GM23338 (cell line): Measurements from ENCODE around the gene ST6GALNAC1. TPM values are rescaled to one million over a fixed set of nuclear protein-coding genes. Genes with fewer than 3 reads are reported as not detected.
A peak's percentile ranks its signal among the peaks of the same experiment; 100 is the strongest.

Experiments used
- ATAC-seq: fragments of 200-7000 bp; cut with Tn5 transposase; 3 replicates; pipeline ENCODE4 v1.9.1; 2020
- DNase-seq: peaks from one replicate; pipeline ENCODE4 v3.0.0-alpha.2; 2015; ENCODE audit warnings: low spot score
- H2AFZ ChIP-seq: fragments of 200-600 bp; sonication (generic); 2 replicates; pipeline ENCODE4 v1.8.0; 2016; ENCODE audit warnings: antibody characterized with exemption, mild to moderate bottlenecking, moderate library complexity
- H3F3A ChIP-seq: fragments of 200-600 bp; sonication (generic); replicated peaks from 2 replicates; pipeline ENCODE4 v1.8.0; 2017; ENCODE audit warnings: antibody characterized with exemption, mixed run types, low read depth
- H3K27ac ChIP-seq: fragments of 200-600 bp; sonication (generic); 2 replicates; pipeline ENCODE4 v1.6.1; 2016; ENCODE audit warnings: low read depth
- H3K27me3 ChIP-seq: fragments of 200-600 bp; sonication (generic); 2 replicates; pipeline ENCODE4 v1.8.0; 2016; ENCODE audit warnings: mild to moderate bottlenecking, mixed run types, moderate library complexity; ENCODE audit not compliant: insufficient read depth
- H3K36me3 ChIP-seq: fragments of 200-600 bp; sonication (generic); 2 replicates; pipeline ENCODE4 v1.8.0; 2016; ENCODE audit warnings: mild to moderate bottlenecking; ENCODE audit not compliant: insufficient read depth
- H3K4me1 ChIP-seq: fragments of 200-600 bp; sonication (generic); 2 replicates; pipeline ENCODE4 v1.8.0; 2016; ENCODE audit warnings: mild to moderate bottlenecking, moderate library complexity; ENCODE audit not compliant: insufficient read depth
- H3K4me2 ChIP-seq: fragments of 200-600 bp; sonication (generic); 2 replicates; pipeline ENCODE4 v1.7.1; 2017; ENCODE audit warnings: mixed run types
- H3K4me3 ChIP-seq: fragments of 200-600 bp; sonication (generic); 2 replicates; pipeline ENCODE4 v1.6.1; 2016; ENCODE audit warnings: mixed run types
- H3K79me2 ChIP-seq: fragments of 200-600 bp; sonication (generic); replicated peaks from 2 replicates; pipeline ENCODE4 v1.8.0; 2017; ENCODE audit warnings: mild to moderate bottlenecking; ENCODE audit not compliant: insufficient read depth
- H3K9me2 ChIP-seq: fragments of 200-600 bp; sonication (generic); 2 replicates; pipeline ENCODE4 v1.8.0; 2017; ENCODE audit not compliant: insufficient read depth
- H4K20me1 ChIP-seq: fragments of 200-600 bp; sonication (generic); replicated peaks from 2 replicates; pipeline ENCODE4 v1.8.0; 2017; ENCODE audit warnings: mild to moderate bottlenecking; ENCODE audit not compliant: insufficient read depth
- H3K27ac Mint-ChIP-seq: 2 replicates; pipeline ENCODE4 v1.8.0; 2020; ENCODE audit warnings: inconsistent platforms, mild to moderate bottlenecking, moderate library complexity, mixed read lengths
- H3K27me3 Mint-ChIP-seq: 3 replicates; pipeline ENCODE4 v1.8.0; 2022; ENCODE audit warnings: low read depth, mild to moderate bottlenecking, moderate library complexity, mixed read lengths, inconsistent platforms; ENCODE audit not compliant: insufficient read depth, poor library complexity
- H3K36me3 Mint-ChIP-seq: 3 replicates; pipeline ENCODE4 v1.8.0; 2021; ENCODE audit warnings: low read depth, mild to moderate bottlenecking, inconsistent platforms, moderate library complexity, mixed read lengths
- H3K4me1 Mint-ChIP-seq: 3 replicates; pipeline ENCODE4 v1.8.0; 2020; ENCODE audit warnings: mild to moderate bottlenecking, inconsistent platforms, mixed read lengths
- H3K4me3 Mint-ChIP-seq: 3 replicates; pipeline ENCODE4 v1.8.0; 2021; ENCODE audit warnings: moderate library complexity, mild to moderate bottlenecking, inconsistent platforms, mixed read lengths
- H3K9me3 Mint-ChIP-seq: 3 replicates; pipeline ENCODE4 v1.8.0; 2020; ENCODE audit warnings: moderate library complexity, mild to moderate bottlenecking, inconsistent platforms, mixed read lengths
- EZH2phosphoT487 ChIP-seq: fragments of 200-600 bp; sonication (generic); IDR thresholded peaks from one replicate; pipeline ENCODE4 v1.8.1; 2018; ENCODE audit warnings: antibody characterized with exemption; ENCODE audit not compliant: unreplicated experiment
- JUNB ChIP-seq: IDR thresholded peaks from one replicate; pipeline ENCODE4 v1.6.1; 2016; ENCODE audit warnings: antibody characterized with exemption; ENCODE audit not compliant: unreplicated experiment
- NANOG ChIP-seq: IDR thresholded peaks from 2 replicates; pipeline ENCODE4 v1.6.1; 2016; ENCODE audit warnings: antibody characterized with exemption, borderline replicate concordance
- STAT1 ChIP-seq: IDR thresholded peaks from one replicate; pipeline ENCODE4 v1.6.1; 2016; ENCODE audit warnings: antibody characterized with exemption; ENCODE audit not compliant: unreplicated experiment
- polyA plus RNA-seq: library from polyadenylated mRNA; unstranded; fragments of >200 nt; fragmentation: Nextera tagmentation; extraction: Ambion mirVana; gene quantifications from 2 replicates; pipeline ENCODE4 v1.2.1, GENCODE V29; 2016
- total RNA-seq: library from RNA; depleted of rRNA; stranded (reverse); fragments of >200 nt; shearing (Covaris generic); gene quantifications from 2 replicates; pipeline ENCODE4 v1.2.3, GENCODE V29; 2014
- TF ChIP-seq, protein P1 (sequence below): fragments of 250-450 bp; sonication (Bioruptor Pico); IDR thresholded peaks from 2 replicates; pipeline ENCODE4 v1.5.0; 2020; ENCODE audit warnings: mild to moderate bottlenecking, moderate library complexity
- TF ChIP-seq, protein P2 (sequence below): IDR thresholded peaks from 2 replicates; pipeline ENCODE4 v1.6.1; 2016; ENCODE audit warnings: antibody characterized with exemption
- TF ChIP-seq, protein P3 (sequence below): IDR thresholded peaks from one replicate; pipeline ENCODE4 v1.6.1; 2018; ENCODE audit warnings: antibody characterized with exemption; ENCODE audit not compliant: unreplicated experiment

Gene ST6GALNAC1
- total and polyA plus RNA-seq, 2 experiments from 2014 or later: not detected

DNA sequence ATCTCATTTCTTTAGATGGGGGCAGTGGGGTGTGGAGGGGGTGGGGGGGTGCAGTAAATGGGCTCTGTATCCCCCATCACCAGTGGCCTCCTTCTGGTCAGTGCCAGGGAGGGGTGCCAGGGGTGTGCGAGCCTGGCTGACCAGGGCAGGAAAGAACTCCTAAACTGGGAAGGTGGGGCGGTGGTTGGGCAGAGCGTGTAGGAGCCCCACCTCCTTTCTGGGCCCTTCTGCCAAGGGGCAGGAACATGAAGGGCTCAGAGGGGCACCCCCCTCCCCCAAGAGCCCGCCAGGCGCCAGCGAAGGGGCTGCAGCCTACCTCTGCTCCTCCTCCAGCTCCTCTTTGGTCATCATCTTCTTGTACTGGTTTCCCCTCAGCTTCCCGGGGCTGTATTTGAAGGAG, 41.2 kb upstream of the ST6GALNAC1 start (continued):
- TF ChIP-seq, protein P1, sequence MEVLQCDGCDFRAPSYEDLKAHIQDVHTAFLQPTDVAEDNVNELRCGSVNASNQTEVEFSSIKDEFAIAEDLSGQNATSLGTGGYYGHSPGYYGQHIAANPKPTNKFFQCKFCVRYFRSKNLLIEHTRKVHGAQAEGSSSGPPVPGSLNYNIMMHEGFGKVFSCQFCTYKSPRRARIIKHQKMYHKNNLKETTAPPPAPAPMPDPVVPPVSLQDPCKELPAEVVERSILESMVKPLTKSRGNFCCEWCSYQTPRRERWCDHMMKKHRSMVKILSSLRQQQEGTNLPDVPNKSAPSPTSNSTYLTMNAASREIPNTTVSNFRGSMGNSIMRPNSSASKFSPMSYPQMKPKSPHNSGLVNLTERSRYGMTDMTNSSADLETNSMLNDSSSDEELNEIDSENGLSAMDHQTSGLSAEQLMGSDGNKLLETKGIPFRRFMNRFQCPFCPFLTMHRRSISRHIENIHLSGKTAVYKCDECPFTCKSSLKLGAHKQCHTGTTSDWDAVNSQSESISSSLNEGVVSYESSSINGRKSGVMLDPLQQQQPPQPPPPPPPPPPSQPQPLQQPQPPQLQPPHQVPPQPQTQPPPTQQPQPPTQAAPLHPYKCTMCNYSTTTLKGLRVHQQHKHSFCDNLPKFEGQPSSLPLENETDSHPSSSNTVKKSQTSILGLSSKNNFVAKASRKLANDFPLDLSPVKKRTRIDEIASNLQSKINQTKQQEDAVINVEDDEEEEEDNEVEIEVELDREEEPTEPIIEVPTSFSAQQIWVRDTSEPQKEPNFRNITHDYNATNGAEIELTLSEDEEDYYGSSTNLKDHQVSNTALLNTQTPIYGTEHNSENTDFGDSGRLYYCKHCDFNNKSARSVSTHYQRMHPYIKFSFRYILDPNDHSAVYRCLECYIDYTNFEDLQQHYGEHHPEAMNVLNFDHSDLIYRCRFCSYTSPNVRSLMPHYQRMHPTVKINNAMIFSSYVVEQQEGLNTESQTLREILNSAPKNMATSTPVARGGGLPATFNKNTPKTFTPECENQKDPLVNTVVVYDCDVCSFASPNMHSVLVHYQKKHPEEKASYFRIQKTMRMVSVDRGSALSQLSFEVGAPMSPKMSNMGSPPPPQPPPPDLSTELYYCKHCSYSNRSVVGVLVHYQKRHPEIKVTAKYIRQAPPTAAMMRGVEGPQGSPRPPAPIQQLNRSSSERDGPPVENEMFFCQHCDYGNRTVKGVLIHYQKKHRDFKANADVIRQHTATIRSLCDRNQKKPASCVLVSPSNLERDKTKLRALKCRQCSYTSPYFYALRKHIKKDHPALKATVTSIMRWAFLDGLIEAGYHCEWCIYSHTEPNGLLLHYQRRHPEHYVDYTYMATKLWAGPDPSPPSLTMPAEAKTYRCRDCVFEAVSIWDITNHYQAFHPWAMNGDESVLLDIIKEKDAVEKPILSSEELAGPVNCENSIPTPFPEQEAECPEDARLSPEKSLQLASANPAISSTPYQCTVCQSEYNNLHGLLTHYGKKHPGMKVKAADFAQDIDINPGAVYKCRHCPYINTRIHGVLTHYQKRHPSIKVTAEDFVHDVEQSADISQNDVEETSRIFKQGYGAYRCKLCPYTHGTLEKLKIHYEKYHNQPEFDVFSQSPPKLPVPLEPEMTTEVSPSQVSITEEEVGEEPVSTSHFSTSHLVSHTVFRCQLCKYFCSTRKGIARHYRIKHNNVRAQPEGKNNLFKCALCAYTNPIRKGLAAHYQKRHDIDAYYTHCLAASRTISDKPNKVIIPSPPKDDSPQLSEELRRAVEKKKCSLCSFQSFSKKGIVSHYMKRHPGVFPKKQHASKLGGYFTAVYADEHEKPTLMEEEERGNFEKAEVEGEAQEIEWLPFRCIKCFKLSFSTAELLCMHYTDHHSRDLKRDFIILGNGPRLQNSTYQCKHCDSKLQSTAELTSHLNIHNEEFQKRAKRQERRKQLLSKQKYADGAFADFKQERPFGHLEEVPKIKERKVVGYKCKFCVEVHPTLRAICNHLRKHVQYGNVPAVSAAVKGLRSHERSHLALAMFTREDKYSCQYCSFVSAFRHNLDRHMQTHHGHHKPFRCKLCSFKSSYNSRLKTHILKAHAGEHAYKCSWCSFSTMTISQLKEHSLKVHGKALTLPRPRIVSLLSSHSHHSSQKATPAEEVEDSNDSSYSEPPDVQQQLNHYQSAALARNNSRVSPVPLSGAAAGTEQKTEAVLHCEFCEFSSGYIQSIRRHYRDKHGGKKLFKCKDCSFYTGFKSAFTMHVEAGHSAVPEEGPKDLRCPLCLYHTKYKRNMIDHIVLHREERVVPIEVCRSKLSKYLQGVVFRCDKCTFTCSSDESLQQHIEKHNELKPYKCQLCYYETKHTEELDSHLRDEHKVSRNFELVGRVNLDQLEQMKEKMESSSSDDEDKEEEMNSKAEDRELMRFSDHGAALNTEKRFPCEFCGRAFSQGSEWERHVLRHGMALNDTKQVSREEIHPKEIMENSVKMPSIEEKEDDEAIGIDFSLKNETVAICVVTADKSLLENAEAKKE (CRISPR knock-in tag): no peak
- TF ChIP-seq, protein P2, sequence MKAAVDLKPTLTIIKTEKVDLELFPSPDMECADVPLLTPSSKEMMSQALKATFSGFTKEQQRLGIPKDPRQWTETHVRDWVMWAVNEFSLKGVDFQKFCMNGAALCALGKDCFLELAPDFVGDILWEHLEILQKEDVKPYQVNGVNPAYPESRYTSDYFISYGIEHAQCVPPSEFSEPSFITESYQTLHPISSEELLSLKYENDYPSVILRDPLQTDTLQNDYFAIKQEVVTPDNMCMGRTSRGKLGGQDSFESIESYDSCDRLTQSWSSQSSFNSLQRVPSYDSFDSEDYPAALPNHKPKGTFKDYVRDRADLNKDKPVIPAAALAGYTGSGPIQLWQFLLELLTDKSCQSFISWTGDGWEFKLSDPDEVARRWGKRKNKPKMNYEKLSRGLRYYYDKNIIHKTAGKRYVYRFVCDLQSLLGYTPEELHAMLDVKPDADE: no peak
- no peak for TF ChIP-seq JUNB

DNA sequence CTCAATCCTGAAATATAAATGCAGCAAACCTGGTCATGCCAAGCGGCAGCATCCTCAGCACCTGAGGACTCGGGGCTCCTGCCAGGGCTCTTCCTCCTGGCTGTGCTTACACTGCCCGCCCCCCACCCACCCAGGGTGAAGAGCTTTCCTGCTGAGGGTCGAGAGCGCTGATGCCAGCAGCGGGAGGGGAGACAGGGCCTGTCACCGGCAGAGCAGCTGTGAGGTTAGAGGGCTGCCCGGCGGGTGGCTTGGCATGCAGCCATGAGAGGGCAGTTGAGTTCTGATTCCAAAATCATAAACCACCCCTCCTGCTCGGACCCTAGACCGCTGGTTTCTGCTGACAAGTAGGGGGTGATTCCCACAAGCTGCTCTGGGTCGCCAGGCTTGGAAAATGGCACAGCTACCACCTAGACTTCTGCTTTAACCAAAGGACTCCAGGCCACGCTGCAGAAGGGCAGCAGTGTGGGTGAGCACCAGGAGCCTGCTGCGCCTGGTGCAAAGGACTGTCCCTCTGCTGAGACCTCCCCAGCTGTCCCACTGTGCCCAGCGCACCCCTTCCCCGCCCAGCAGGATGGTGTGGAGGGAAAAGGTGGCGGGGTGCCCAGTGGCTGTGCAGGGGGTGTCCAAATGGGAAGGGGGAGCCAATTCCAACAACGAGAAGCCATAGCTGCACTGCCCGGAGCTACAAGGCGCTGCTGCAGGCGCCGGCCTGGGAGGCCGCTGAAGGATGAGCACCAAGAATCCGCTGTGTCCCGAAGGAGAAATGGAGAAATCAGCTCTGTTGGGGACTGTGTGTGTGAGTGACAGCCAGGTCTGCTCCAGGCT, 40.6 kb upstream of the ST6GALNAC1 start:
- Histone ChIP-seq H3K4me3 (no peak overlapping the region), H3K36me3 (no peaks in the 10 kb centered on the region), H3F3A (no peaks in the 10 kb centered on the region), H3K27me3 (no peaks in the 10 kb centered on the region), H3K79me2 (no peaks in the 10 kb centered on the region), H3K9me2 (no peaks in the 10 kb centered on the region), H3K4me2 (peak overlapping the region; percentile 3; the same call in 1 of the 2 replicates), H3K27ac (no peak overlapping the region), H4K20me1 (no peaks in the 10 kb centered on the region), H2AFZ (no peak overlapping the region), H3K4me1 (peaks cover 8% of the 10 kb centered on the region)
- H3K4me1 Mint-ChIP-seq: peaks cover 52% of the 10 kb centered on the region
- no peaks in the 10 kb centered on the region; the same call in 2 of the 3 replicates for H3K36me3 Mint-ChIP-seq
- no peak overlapping the region; the same call in 2 of the 3 replicates for H3K4me3 Mint-ChIP-seq
- no peak for ATAC-seq
- H3K27me3 Mint-ChIP-seq: peaks cover 18% of the 10 kb centered on the region
- no peaks in the 10 kb centered on the region for H3K9me3 Mint-ChIP-seq
- no peak for DNase-seq
- H3K27ac Mint-ChIP-seq: peak overlapping the region; percentile 47; the same call in 1 of the 2 replicates
- TF ChIP-seq JUNB (no peak), EZH2phosphoT487 (no peak), NANOG (no peak), STAT1 (no peak)
- TF ChIP-seq, protein P2: no peak
- TF ChIP-seq, protein P3, sequence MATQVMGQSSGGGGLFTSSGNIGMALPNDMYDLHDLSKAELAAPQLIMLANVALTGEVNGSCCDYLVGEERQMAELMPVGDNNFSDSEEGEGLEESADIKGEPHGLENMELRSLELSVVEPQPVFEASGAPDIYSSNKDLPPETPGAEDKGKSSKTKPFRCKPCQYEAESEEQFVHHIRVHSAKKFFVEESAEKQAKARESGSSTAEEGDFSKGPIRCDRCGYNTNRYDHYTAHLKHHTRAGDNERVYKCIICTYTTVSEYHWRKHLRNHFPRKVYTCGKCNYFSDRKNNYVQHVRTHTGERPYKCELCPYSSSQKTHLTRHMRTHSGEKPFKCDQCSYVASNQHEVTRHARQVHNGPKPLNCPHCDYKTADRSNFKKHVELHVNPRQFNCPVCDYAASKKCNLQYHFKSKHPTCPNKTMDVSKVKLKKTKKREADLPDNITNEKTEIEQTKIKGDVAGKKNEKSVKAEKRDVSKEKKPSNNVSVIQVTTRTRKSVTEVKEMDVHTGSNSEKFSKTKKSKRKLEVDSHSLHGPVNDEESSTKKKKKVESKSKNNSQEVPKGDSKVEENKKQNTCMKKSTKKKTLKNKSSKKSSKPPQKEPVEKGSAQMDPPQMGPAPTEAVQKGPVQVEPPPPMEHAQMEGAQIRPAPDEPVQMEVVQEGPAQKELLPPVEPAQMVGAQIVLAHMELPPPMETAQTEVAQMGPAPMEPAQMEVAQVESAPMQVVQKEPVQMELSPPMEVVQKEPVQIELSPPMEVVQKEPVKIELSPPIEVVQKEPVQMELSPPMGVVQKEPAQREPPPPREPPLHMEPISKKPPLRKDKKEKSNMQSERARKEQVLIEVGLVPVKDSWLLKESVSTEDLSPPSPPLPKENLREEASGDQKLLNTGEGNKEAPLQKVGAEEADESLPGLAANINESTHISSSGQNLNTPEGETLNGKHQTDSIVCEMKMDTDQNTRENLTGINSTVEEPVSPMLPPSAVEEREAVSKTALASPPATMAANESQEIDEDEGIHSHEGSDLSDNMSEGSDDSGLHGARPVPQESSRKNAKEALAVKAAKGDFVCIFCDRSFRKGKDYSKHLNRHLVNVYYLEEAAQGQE: no peak
